ENCODE results near the gene MPG.

DNA sequence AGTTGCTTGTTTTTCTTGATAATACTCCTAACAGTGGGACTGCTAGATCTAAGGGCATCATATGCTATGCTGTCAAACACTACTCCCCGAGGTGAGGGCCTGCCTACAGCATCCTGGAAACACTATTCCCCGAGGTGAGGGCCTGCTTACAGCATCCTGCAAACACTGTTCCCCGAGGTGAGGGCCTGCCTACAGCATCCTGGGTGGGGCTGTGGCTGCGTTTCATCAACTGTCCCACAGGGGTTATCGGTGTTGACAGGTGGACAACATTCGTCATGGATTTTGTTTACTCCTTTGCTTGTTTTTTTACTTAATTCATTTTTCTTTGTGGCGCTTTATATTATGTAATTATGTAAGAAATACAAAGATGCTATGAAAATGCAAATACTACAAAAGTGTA, 38.0 kb downstream of the MPG start:
- TF ChIP-seq, protein P1, sequence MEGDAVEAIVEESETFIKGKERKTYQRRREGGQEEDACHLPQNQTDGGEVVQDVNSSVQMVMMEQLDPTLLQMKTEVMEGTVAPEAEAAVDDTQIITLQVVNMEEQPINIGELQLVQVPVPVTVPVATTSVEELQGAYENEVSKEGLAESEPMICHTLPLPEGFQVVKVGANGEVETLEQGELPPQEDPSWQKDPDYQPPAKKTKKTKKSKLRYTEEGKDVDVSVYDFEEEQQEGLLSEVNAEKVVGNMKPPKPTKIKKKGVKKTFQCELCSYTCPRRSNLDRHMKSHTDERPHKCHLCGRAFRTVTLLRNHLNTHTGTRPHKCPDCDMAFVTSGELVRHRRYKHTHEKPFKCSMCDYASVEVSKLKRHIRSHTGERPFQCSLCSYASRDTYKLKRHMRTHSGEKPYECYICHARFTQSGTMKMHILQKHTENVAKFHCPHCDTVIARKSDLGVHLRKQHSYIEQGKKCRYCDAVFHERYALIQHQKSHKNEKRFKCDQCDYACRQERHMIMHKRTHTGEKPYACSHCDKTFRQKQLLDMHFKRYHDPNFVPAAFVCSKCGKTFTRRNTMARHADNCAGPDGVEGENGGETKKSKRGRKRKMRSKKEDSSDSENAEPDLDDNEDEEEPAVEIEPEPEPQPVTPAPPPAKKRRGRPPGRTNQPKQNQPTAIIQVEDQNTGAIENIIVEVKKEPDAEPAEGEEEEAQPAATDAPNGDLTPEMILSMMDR (IDR thresholded peaks at IDR 0.05) = no peak
- no peak for TF ChIP-seq ZFX (IDR thresholded peaks at IDR 0.05; ENCODE audit: borderline replicate concordance)
